OCI-LY3 (cell line): ENCODE measurements around the gene PDZRN3.

Experiments used
- H2AFZ ChIP-seq: fragments of 200-600, 300-600 bp; shearing (Covaris generic); 2 replicates; pipeline ENCODE4 v1.6.0; 2014; ENCODE audit warnings: antibody characterized with exemption, low read depth, low read length
- H3K27ac ChIP-seq: fragments of 200-600, 300-600 bp; sonication (generic); 2 replicates; pipeline ENCODE4 v1.5.1; 2014; ENCODE audit warnings: mild to moderate bottlenecking, low read length, moderate library complexity, mixed read lengths
- H3K27me3 ChIP-seq: fragments of 200-600, 300-600 bp; sonication (generic); 2 replicates; pipeline ENCODE4 v1.6.1; 2014; ENCODE audit warnings: low read depth, low read length, mixed read lengths
- H3K36me3 ChIP-seq: fragments of 200-600, 300-600 bp; sonication (generic); replicated peaks from 2 replicates; pipeline ENCODE3; 2014; ENCODE audit warnings: low read depth, low read length, mixed read lengths
- H3K4me1 ChIP-seq: fragments of 300-600, 200-600 bp; sonication (generic); 2 replicates; pipeline ENCODE4 v1.6.1; 2014; ENCODE audit warnings: low read length, mixed read lengths
- H3K4me2 ChIP-seq: fragments of 200-600, 300-600 bp; sonication (generic); 2 replicates; pipeline ENCODE4 v1.6.1; 2014; ENCODE audit warnings: low read length, mixed read lengths
- H3K4me3 ChIP-seq: fragments of 300-600, 200-600 bp; sonication (generic); 2 replicates; pipeline ENCODE4 v1.5.1; 2014; ENCODE audit warnings: antibody characterized with exemption, mild to moderate bottlenecking, low read length, moderate library complexity
- H3K79me2 ChIP-seq: fragments of 300-600, 200-600 bp; shearing (Covaris generic); 2 replicates; pipeline ENCODE4 v1.6.1; 2014; ENCODE audit warnings: mild to moderate bottlenecking, low read length, mixed read lengths
- H3K9ac ChIP-seq: fragments of 300-600, 200-600 bp; shearing (Covaris generic); 2 replicates; pipeline ENCODE4 v1.6.0; 2014; ENCODE audit warnings: mild to moderate bottlenecking, low read length, moderate library complexity
- H3K9me3 ChIP-seq: fragments of 200-600, 300-600 bp; shearing (Covaris generic); 2 replicates; pipeline ENCODE4 v1.6.1; 2014; ENCODE audit warnings: low read length, mixed read lengths; ENCODE audit not compliant: insufficient read depth
- H4K20me1 ChIP-seq: fragments of 200-600, 300-600 bp; sonication (generic); 2 replicates; pipeline ENCODE4 v1.6.1; 2016; ENCODE audit warnings: low read length, mixed read lengths; ENCODE audit not compliant: insufficient read depth
- CTCF ChIP-seq: fragments of 200-600, 300-600 bp; sonication (generic); IDR thresholded peaks from 2 replicates; pipeline ENCODE4 v1.5.1; 2014; ENCODE audit warnings: antibody characterized with exemption, low read length, low read depth
- EZH2phosphoT487 ChIP-seq: fragments of 200-600 bp; shearing (Covaris generic); IDR thresholded peaks from 2 replicates; pipeline ENCODE4 v1.6.1; 2018; ENCODE audit warnings: antibody characterized with exemption, mixed run types, low read depth

The PDZRN3 gene

DNA sequence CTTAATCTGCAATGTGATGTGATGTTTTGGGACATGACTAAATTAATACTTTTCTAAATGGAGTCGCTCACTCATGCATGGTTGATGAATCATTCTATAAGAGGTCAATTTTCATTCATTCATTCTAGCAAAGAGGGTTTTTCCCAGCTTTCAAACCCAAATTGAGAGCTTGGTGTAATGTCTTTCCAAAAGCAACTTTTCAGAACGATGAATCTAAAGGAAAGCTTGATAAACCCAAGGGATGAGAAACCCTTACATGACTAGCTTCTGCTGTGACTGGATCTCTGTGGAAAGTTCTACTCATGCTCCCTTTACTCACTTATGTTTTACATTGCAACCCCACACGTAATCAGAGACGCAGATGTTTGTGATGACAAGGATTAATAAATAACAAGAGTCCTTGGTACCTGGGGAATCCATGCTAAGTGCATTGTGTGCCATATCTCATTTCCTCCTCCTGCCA lies 47.7 kb downstream of the PDZRN3 start:
- Histone ChIP-seq H3K79me2 (no peaks in the 10 kb centered on the region), H3K4me3 (no peak overlapping the region), H3K9me3 (no peaks in the 10 kb centered on the region), H2AFZ (no peak overlapping the region), H3K27ac (no peak overlapping the region), H3K27me3 (peaks cover 14% of the 10 kb centered on the region; the same call in 1 of the 2 replicates), H3K4me1 (no peaks in the 10 kb centered on the region), H3K36me3 (no peaks in the 10 kb centered on the region), H3K4me2 (no peak overlapping the region), H4K20me1 (no peaks in the 10 kb centered on the region), H3K9ac (no peak overlapping the region)
- no peak for TF ChIP-seq CTCF
- no peak for TF ChIP-seq EZH2phosphoT487

- no peak overlapping the region for H3K4me3 ChIP-seq
- H4K20me1 ChIP-seq: no peaks in the 10 kb centered on the region
- H3K9me3 ChIP-seq: no peaks in the 10 kb centered on the region
- H3K9ac ChIP-seq: no peak overlapping the region
- H3K4me2 ChIP-seq: no peak overlapping the region
- no peaks in the 10 kb centered on the region for H3K4me1 ChIP-seq
- no peak overlapping the region for H3K27ac ChIP-seq
- H3K79me2 ChIP-seq: no peaks in the 10 kb centered on the region
- no peaks in the 10 kb centered on the region for H3K36me3 ChIP-seq
- H3K27me3 ChIP-seq: peaks cover 19% of the 10 kb centered on the region; the same call in 1 of the 2 replicates
- TF ChIP-seq CTCF: no peak
- no peak for TF ChIP-seq EZH2phosphoT487
- no peak overlapping the region for H2AFZ ChIP-seq
Observed at GRCh38 chr3:73575953-73576352, 48.8 kb downstream of the PDZRN3 start.

GRCh38 chr3:73575519-73575918 lies 49.2 kb downstream of the PDZRN3 start:
- Histone ChIP-seq H3K4me2 (no peak overlapping the region), H3K27me3 (peaks cover 22% of the 10 kb centered on the region; the same call in 1 of the 2 replicates), H3K36me3 (no peaks in the 10 kb centered on the region), H3K4me1 (no peaks in the 10 kb centered on the region), H3K4me3 (no peak overlapping the region), H4K20me1 (no peaks in the 10 kb centered on the region), H3K27ac (no peak overlapping the region), H3K9me3 (no peaks in the 10 kb centered on the region), H3K79me2 (no peaks in the 10 kb centered on the region), H3K9ac (no peak overlapping the region), H2AFZ (no peak overlapping the region)
- TF ChIP-seq CTCF: no peak
- TF ChIP-seq EZH2phosphoT487: no peak

DNA sequence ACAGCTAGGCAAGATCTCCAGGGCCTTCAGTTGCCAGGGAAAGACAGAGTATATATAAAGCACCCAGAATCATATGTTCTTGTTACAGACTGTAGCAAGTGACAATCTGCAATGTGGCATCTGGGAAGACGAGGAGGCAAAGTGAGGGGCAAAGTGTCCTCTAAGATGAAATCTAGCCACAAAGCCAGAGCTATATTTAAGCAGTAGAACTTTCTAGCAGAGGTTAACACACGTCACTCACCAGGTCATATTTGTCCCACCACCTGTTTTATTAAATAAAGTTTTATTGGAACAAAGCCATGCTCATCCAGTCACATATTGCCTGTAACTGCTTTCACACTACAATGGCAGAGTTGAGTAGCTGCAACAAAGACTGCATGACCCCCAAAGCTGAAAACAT lies 51.5 kb downstream of the PDZRN3 start:
- H3K9me3 ChIP-seq: no peaks in the 10 kb centered on the region
- H2AFZ ChIP-seq: no peak overlapping the region
- H3K27me3 ChIP-seq: peaks cover 45% of the 10 kb centered on the region; the same call in 1 of the 2 replicates
- no peak overlapping the region for H3K9ac ChIP-seq
- H3K79me2 ChIP-seq: no peaks in the 10 kb centered on the region
- no peak overlapping the region for H3K27ac ChIP-seq
- H4K20me1 ChIP-seq: no peaks in the 10 kb centered on the region
- no peak overlapping the region for H3K4me2 ChIP-seq
- H3K4me1 ChIP-seq: no peaks in the 10 kb centered on the region
- TF ChIP-seq CTCF: no peak
- no peak for TF ChIP-seq EZH2phosphoT487
- H3K36me3 ChIP-seq: no peaks in the 10 kb centered on the region
- H3K4me3 ChIP-seq: no peak overlapping the region
